Caco-2 (cell line): Measurements from ENCODE around the gene ZNF787. TPM values are rescaled to one million over a fixed set of nuclear protein-coding genes. Genes with fewer than 3 reads are reported as not detected.
A peak's percentile ranks its signal among the peaks of the same experiment; 100 is the strongest.

Experiments
- BruUV-seq: library from RNA; stranded (reverse); fragments of 400-500 nt; replicated peaks from 2 replicates; lab custom pipeline; 2021; lab: Mats Ljungman, UMichigan
- CTCF ChIA-PET: fragments of 300-600 bp; sonication (Branson Sonifier 250); formaldehyde crosslinking; loops from one replicate; lab custom pipeline; 2022; ENCODE audit warnings: antibody characterized with exemption; lab: Charles Lee
- POLR2A ChIA-PET: fragments of 300-600 bp; sonication (Branson Sonifier 250); formaldehyde crosslinking; loops from one replicate; lab custom pipeline; 2022; ENCODE audit warnings: antibody characterized with exemption; lab: Charles Lee
- DNase-seq, 2 experiments: peaks; one replicate each; pipeline versions ENCODE4 v3.0.0 to v3.0.0-alpha.2; 2020 to 2022
- H3K27me3 ChIP-seq: replicated peaks from 2 replicates; pipeline ENCODE4 v1.6.0; 2011; ENCODE audit warnings: low read length; ENCODE audit not compliant: control insufficient read depth, insufficient read depth
- H3K36me3 ChIP-seq: 2 replicates; pipeline ENCODE4 v1.5.1; 2011; ENCODE audit warnings: low read length; ENCODE audit not compliant: control insufficient read depth, insufficient read depth
- H3K4me1 ChIP-seq: fragments of 250-450 bp; sonication (Bioruptor Pico); 2 replicates; pipeline ENCODE4 v1.5.1; 2020; ENCODE audit warnings: mild to moderate bottlenecking
- H3K4me3 ChIP-seq: 2 replicates; pipeline ENCODE4 v1.5.1; 2011; ENCODE audit warnings: low read depth, mild to moderate bottlenecking, control low read depth, low read length
- H3K9me3 ChIP-seq: fragments of 250-450 bp; sonication (Bioruptor Pico); 2 replicates; pipeline ENCODE4 v1.5.1; 2020; ENCODE audit warnings: mild to moderate bottlenecking, moderate library complexity
- H3K27ac Mint-ChIP-seq: one replicate; pipeline ENCODE4 v1.8.0; 2022; ENCODE audit warnings: mixed read lengths; ENCODE audit not compliant: unreplicated experiment
- H3K27me3 Mint-ChIP-seq: one replicate; pipeline ENCODE4 v1.8.0; 2022; ENCODE audit warnings: mixed read lengths; ENCODE audit not compliant: insufficient read depth, unreplicated experiment
- H3K36me3 Mint-ChIP-seq: one replicate; pipeline ENCODE4 v1.8.0; 2022; ENCODE audit warnings: mild to moderate bottlenecking, mixed read lengths; ENCODE audit not compliant: insufficient read depth, unreplicated experiment
- H3K4me1 Mint-ChIP-seq: one replicate; pipeline ENCODE4 v1.8.0; 2022; ENCODE audit warnings: low read depth, mixed read lengths; ENCODE audit not compliant: unreplicated experiment
- H3K4me3 Mint-ChIP-seq: one replicate; pipeline ENCODE4 v1.8.0; 2022; ENCODE audit warnings: mild to moderate bottlenecking, moderate library complexity, mixed read lengths; ENCODE audit not compliant: unreplicated experiment
- H3K9me3 Mint-ChIP-seq: one replicate; pipeline ENCODE4 v1.8.0; 2022; ENCODE audit warnings: mixed read lengths; ENCODE audit not compliant: unreplicated experiment
- CTCF ChIP-seq, 2 experiments: fragments of 200-600 bp in 1 of 2; IDR thresholded peaks; 1 replicate in 1 of 2; 2 replicates in 1 of 2; pipeline versions ENCODE4 v1.5.1 to v1.8.0; 2011 to 2022; ENCODE audit warnings: antibody characterized with exemption in 1 of 2, control low read depth in 1 of 2, inconsistent platforms in 1 of 2, low read depth in 1 of 2, low read length in 1 of 2, mild to moderate bottlenecking in 1 of 2, moderate library complexity in 1 of 2; ENCODE audit not compliant: insufficient read depth in 1 of 2, severe bottlenecking in 1 of 2, unreplicated experiment in 1 of 2
- intact Hi-C: fragments of 100-400 bp; cut with micrococcal nuclease; formaldehyde crosslinking; loops from one replicate; pipeline ENCODE4 v1.10.0; 2022; ENCODE audit not compliant: unreplicated experiment
- total RNA-seq: library from RNA; stranded (reverse); gene quantifications from 2 replicates; pipeline ENCODE4 v1.2.3, GENCODE V29; 2022

Gene ZNF787
- total RNA-seq, 1 experiment from 2014 or later = 60.0 TPM

DNA sequence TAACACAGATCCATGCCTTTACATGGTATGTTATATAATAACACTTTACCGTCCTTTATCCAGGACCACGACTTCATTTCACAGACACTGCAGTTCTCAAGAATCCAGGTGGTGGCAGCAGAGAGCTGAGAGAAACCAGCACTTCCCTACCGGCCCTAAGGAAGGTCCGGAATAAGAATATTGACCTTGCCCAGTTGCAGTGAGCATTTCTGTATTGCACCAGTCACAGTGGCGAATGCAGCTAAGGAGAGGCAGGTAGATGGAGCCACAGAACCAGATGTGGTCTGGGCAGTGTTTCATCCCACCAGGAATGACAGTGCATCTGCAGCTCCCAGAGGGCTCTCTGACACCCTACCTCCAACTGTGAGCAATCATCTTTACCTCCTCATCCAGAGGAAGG, 44.6 kb downstream of the ZNF787 start:
- H3K4me1 ChIP-seq = no peaks in the 10 kb centered on the region
- Mint-ChIP-seq H3K27ac (no peak overlapping the region), H3K27me3 (no peaks in the 10 kb centered on the region), H3K9me3 (no peaks in the 10 kb centered on the region), H3K4me1 (no peaks in the 10 kb centered on the region), H3K36me3 (peaks cover 10% of the 10 kb centered on the region), H3K4me3 (no peak overlapping the region)
- no peaks in the 10 kb centered on the region for H3K9me3 ChIP-seq
- peak in 1 of 2 experiments; percentile 78 for DNase-seq
- no peak overlapping the region for H3K4me3 ChIP-seq
- CTCF ChIA-PET = interaction anchor here (0.7 to 2.6 kb wide), 6 partner anchors 9 to 258 kb away, joined by 4 to 18 read pairs (median 9); no protein-coding TSS in a partner anchor
- BruUV-seq = no TSS peak
- intact Hi-C loops = loop anchor here (1.0 to 5.0 kb wide), 4 partner anchors 96 to 257 kb away; partner anchors contain the start of gene ZSCAN5A
- TF ChIP-seq CTCF (IDR thresholded peaks at IDR 0.05; ENCODE audit: insufficient read depth in 1 of 2, low read depth in 1 of 2, low read length in 1 of 2, severe bottlenecking in 1 of 2, unreplicated experiment in 1 of 2) = peak; percentile 79 to 89
- no peaks in the 10 kb centered on the region for H3K27me3 ChIP-seq
- no peaks in the 10 kb centered on the region for H3K36me3 ChIP-seq
- POLR2A ChIA-PET = no interaction called here

- BruUV-seq = no TSS peak
- peak in 1 of 2 experiments; percentile 39 for DNase-seq
- Mint-ChIP-seq H3K4me3 (no peak overlapping the region), H3K36me3 (no peaks in the 10 kb centered on the region), H3K27ac (no peak overlapping the region), H3K4me1 (no peaks in the 10 kb centered on the region), H3K9me3 (no peaks in the 10 kb centered on the region), H3K27me3 (peaks cover 9% of the 10 kb centered on the region)
- peak; percentile 27 to 51 for TF ChIP-seq CTCF (IDR thresholded peaks at IDR 0.05; ENCODE audit: insufficient read depth in 1 of 2, low read depth in 1 of 2, low read length in 1 of 2, severe bottlenecking in 1 of 2, unreplicated experiment in 1 of 2)
- H3K36me3 ChIP-seq = no peaks in the 10 kb centered on the region
- CTCF ChIA-PET = interaction anchor here (0.6 to 1.5 kb wide), 2 partner anchors 138 to 262 kb away, joined by 3 to 5 read pairs; no protein-coding TSS in a partner anchor
- H3K4me1 ChIP-seq = 0 out of 2 replicates have a peak, but pooled peaks cover under 1% of the 10 kb centered on the region
- intact Hi-C loops = no loop called here
- no peaks in the 10 kb centered on the region for H3K27me3 ChIP-seq
- POLR2A ChIA-PET = no interaction called here
- H3K9me3 ChIP-seq = no peaks in the 10 kb centered on the region
- H3K4me3 ChIP-seq = no peak overlapping the region
Measured at GRCh38 chr19:56071151-56071550, 49.9 kb downstream of the ZNF787 start.

GRCh38 chr19:56069642-56070041, 51.5 kb downstream of the ZNF787 start:
- CTCF ChIA-PET = interaction anchor here (0.7 to 1.4 kb wide), 2 partner anchors 106 to 184 kb away, joined by 3 to 4 read pairs; partner anchors contain the start of gene GALP

More at GRCh38 chr19:56069642-56070041, 51.5 kb downstream of the ZNF787 start:
- TF ChIP-seq CTCF (IDR thresholded peaks at IDR 0.05; ENCODE audit: insufficient read depth in 1 of 2, low read depth in 1 of 2, low read length in 1 of 2, severe bottlenecking in 1 of 2, unreplicated experiment in 1 of 2) = no peak
- intact Hi-C loops = no loop called here
- Histone ChIP-seq H3K9me3 (no peaks in the 10 kb centered on the region), H3K36me3 (no peaks in the 10 kb centered on the region), H3K4me1 (0 out of 2 replicates have a peak, but pooled peaks cover 3% of the 10 kb centered on the region), H3K4me3 (no peak overlapping the region), H3K27me3 (no peaks in the 10 kb centered on the region)
- Mint-ChIP-seq H3K36me3 (no peaks in the 10 kb centered on the region), H3K4me1 (no peaks in the 10 kb centered on the region), H3K4me3 (no peak overlapping the region), H3K9me3 (no peaks in the 10 kb centered on the region), H3K27ac (no peak overlapping the region), H3K27me3 (peaks cover 9% of the 10 kb centered on the region)
- POLR2A ChIA-PET = no interaction called here
- no TSS peak for BruUV-seq
- DNase-seq = no peak
